Measurements from ENCODE around the gene SRP14.

SRP14 gene

GRCh38 chr15:39999538-40000200, 39.3 kb downstream of the SRP14 start:
- TF ChIP-seq GATA3 (IDR thresholded peaks at IDR 0.05; ENCODE audit: low read depth, low read length) (no peak), GATA2 (IDR thresholded peaks at IDR 0.05; ENCODE audit: low read depth, low read length) (no peak)

- TF ChIP-seq GATA3 (IDR thresholded peaks at IDR 0.05; ENCODE audit: low read depth, low read length): no peak
- TF ChIP-seq GATA2 (IDR thresholded peaks at IDR 0.05; ENCODE audit: low read depth, low read length): no peak
These were observed 40.4 kb downstream of the SRP14 start for GRCh38 chr15:39998511-39999077.

GRCh38 chr15:39997639-39998038, 41.3 kb downstream of the SRP14 start:
- no peak for TF ChIP-seq GATA2 (IDR thresholded peaks at IDR 0.05; ENCODE audit: low read depth, low read length)
- no peak for TF ChIP-seq GATA3 (IDR thresholded peaks at IDR 0.05; ENCODE audit: low read depth, low read length)

GRCh38 chr15:39997031-39997430, 42.0 kb downstream of the SRP14 start:
- TF ChIP-seq GATA3 (IDR thresholded peaks at IDR 0.05; ENCODE audit: low read depth, low read length) (no peak), GATA2 (IDR thresholded peaks at IDR 0.05; ENCODE audit: low read depth, low read length) (no peak)

GRCh38 chr15:39990706-39991105, 48.3 kb downstream of the SRP14 start:
- TF ChIP-seq GATA3 (IDR thresholded peaks at IDR 0.05; ENCODE audit: low read depth, low read length) (no peak), GATA2 (IDR thresholded peaks at IDR 0.05; ENCODE audit: low read depth, low read length) (no peak)

GRCh38 chr15:39987821-39988220, 51.2 kb downstream of the SRP14 start:
- TF ChIP-seq GATA3 (IDR thresholded peaks at IDR 0.05; ENCODE audit: low read depth, low read length) (no peak), GATA2 (IDR thresholded peaks at IDR 0.05; ENCODE audit: low read depth, low read length) (no peak)

All from SH-SY5Y (cell line).